ENCODE data around the gene PACRG.

Gene PACRG

GRCh38 chr6:163301726-163302635 lies 574.2 kb downstream of the PACRG start:
- WGBS, 2 experiments, result 73 to 90% methylated on average over 8 of the region's 8 CpGs
- Histone ChIP-seq H3K27ac (ENCODE audit: insufficient read depth, low read depth, low read length, poor library complexity, severe bottlenecking) (no peak overlapping the region), H3K4me1 (ENCODE audit: control insufficient read depth, insufficient read depth, low read length) (peaks cover 9% of the 10 kb centered on the region)

GRCh38 chr6:163302747-163303146 lies 575.0 kb downstream of the PACRG start:
- H3K27me3 ChIP-seq (ENCODE audit: control insufficient read depth, insufficient read depth, low read length, poor library complexity, severe bottlenecking), result no peaks in the 10 kb centered on the region
- peaks cover 9% of the 10 kb centered on the region for H3K4me1 ChIP-seq (ENCODE audit: control insufficient read depth, insufficient read depth, low read length)
- no peaks in the 10 kb centered on the region for H3K36me3 ChIP-seq (ENCODE audit: control insufficient read depth, insufficient read depth, low read length)
- no peak overlapping the region for H3K27ac ChIP-seq (ENCODE audit: insufficient read depth, low read depth, low read length, poor library complexity, severe bottlenecking)
- WGBS, 2 experiments, result 95 to 97% methylated on average over 9 of the region's 9 CpGs
- no peak overlapping the region for H3K4me3 ChIP-seq (ENCODE audit: insufficient read depth, low read depth, low read length)
- H3K9me3 ChIP-seq (ENCODE audit: control insufficient read depth, low read length), result no peaks in the 10 kb centered on the region

More at GRCh38 chr6:163301726-163302635, 574.2 kb downstream of the PACRG start:
- Histone ChIP-seq H3K9me3 (ENCODE audit: control insufficient read depth, low read length) (no peaks in the 10 kb centered on the region), H3K4me3 (ENCODE audit: insufficient read depth, low read depth, low read length) (no peak overlapping the region), H3K27me3 (ENCODE audit: control insufficient read depth, insufficient read depth, low read length, poor library complexity, severe bottlenecking) (no peaks in the 10 kb centered on the region), H3K36me3 (ENCODE audit: control insufficient read depth, insufficient read depth, low read length) (no peaks in the 10 kb centered on the region)

DNA sequence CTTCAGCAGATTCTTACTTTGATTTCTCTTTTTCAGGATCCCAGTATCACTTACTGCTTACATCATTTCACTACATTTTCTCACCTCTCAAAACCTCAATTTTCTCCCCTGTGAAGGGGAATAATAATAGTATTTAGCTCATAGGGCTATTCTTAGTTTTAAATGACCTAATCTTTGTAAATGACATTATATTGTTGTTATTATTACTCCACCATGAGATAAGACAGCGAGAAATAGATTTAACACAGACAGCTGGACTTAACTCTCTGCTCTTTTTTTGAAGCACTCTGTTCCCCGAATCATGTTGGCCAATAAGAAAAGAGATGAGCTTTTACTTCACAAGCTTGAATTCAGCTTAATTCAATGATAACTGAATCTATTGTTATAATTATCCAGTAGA lies 578.2 kb downstream of the PACRG start:
- Histone ChIP-seq H3K4me3 (ENCODE audit: insufficient read depth, low read depth, low read length) (no peak overlapping the region), H3K36me3 (ENCODE audit: control insufficient read depth, insufficient read depth, low read length) (no peaks in the 10 kb centered on the region), H3K4me1 (ENCODE audit: control insufficient read depth, insufficient read depth, low read length) (peaks cover 9% of the 10 kb centered on the region), H3K27ac (ENCODE audit: insufficient read depth, low read depth, low read length, poor library complexity, severe bottlenecking) (no peak overlapping the region), H3K27me3 (ENCODE audit: control insufficient read depth, insufficient read depth, low read length, poor library complexity, severe bottlenecking) (no peaks in the 10 kb centered on the region), H3K9me3 (ENCODE audit: control insufficient read depth, low read length) (no peaks in the 10 kb centered on the region)
- WGBS, 2 experiments, result 100% methylated on average over 2 of the region's 2 CpGs

- H3K9me3 ChIP-seq (ENCODE audit: control insufficient read depth, low read length), result no peaks in the 10 kb centered on the region
- H3K27ac ChIP-seq (ENCODE audit: insufficient read depth, low read depth, low read length, poor library complexity, severe bottlenecking), result no peak overlapping the region
- no peaks in the 10 kb centered on the region for H3K27me3 ChIP-seq (ENCODE audit: control insufficient read depth, insufficient read depth, low read length, poor library complexity, severe bottlenecking)
- 96% methylated on average over 22 of the region's 22 CpGs for WGBS, 2 experiments
- H3K4me1 ChIP-seq (ENCODE audit: control insufficient read depth, insufficient read depth, low read length), result no peaks in the 10 kb centered on the region
- no peaks in the 10 kb centered on the region for H3K36me3 ChIP-seq (ENCODE audit: control insufficient read depth, insufficient read depth, low read length)
- no peak overlapping the region for H3K4me3 ChIP-seq (ENCODE audit: insufficient read depth, low read depth, low read length)
Observed at GRCh38 chr6:163308629-163309440, 581.1 kb downstream of the PACRG start.

DNA sequence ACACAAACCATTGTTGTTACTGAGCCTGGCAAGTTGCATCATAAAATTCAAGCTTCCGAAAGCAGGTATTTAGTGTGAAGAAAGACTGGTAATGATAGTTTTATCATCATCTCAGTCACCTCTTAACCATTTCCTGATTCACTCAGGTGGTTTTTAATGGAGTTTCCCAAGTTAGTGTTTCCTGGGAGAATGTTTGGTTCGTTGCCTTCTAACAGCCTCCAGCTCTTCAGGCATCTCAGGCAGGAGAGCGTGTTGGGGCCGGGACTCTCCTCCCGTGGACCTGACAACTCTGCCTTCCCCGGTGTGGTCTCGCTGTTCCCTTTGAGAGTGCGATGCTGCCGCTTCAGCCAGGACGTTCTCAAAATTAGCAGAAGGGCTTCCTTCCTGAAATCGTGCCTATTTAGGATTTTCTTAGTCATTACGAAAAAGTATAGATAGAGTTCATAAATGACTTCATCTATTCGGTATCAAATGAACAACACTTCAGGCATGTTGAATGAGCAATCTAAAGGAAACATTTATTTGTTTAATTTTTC lies 581.8 kb downstream of the PACRG start:
- WGBS, 2 experiments, result 95 to 96% methylated on average over 12 to 13 of the region's 13 CpGs
- Histone ChIP-seq H3K9me3 (ENCODE audit: control insufficient read depth, low read length) (no peaks in the 10 kb centered on the region), H3K4me1 (ENCODE audit: control insufficient read depth, insufficient read depth, low read length) (no peaks in the 10 kb centered on the region), H3K4me3 (ENCODE audit: insufficient read depth, low read depth, low read length) (no peak overlapping the region), H3K36me3 (ENCODE audit: control insufficient read depth, insufficient read depth, low read length) (no peaks in the 10 kb centered on the region), H3K27me3 (ENCODE audit: control insufficient read depth, insufficient read depth, low read length, poor library complexity, severe bottlenecking) (no peaks in the 10 kb centered on the region), H3K27ac (ENCODE audit: insufficient read depth, low read depth, low read length, poor library complexity, severe bottlenecking) (no peak overlapping the region)

GRCh38 chr6:163310096-163310972 lies 582.6 kb downstream of the PACRG start:
- Histone ChIP-seq H3K4me3 (ENCODE audit: insufficient read depth, low read depth, low read length) (no peak overlapping the region), H3K4me1 (ENCODE audit: control insufficient read depth, insufficient read depth, low read length) (no peaks in the 10 kb centered on the region), H3K27ac (ENCODE audit: insufficient read depth, low read depth, low read length, poor library complexity, severe bottlenecking) (no peak overlapping the region), H3K9me3 (ENCODE audit: control insufficient read depth, low read length) (no peaks in the 10 kb centered on the region), H3K27me3 (ENCODE audit: control insufficient read depth, insufficient read depth, low read length, poor library complexity, severe bottlenecking) (no peaks in the 10 kb centered on the region), H3K36me3 (ENCODE audit: control insufficient read depth, insufficient read depth, low read length) (no peaks in the 10 kb centered on the region)
- 94% methylated on average over 44 of the region's 44 CpGs for WGBS, 2 experiments

DNA sequence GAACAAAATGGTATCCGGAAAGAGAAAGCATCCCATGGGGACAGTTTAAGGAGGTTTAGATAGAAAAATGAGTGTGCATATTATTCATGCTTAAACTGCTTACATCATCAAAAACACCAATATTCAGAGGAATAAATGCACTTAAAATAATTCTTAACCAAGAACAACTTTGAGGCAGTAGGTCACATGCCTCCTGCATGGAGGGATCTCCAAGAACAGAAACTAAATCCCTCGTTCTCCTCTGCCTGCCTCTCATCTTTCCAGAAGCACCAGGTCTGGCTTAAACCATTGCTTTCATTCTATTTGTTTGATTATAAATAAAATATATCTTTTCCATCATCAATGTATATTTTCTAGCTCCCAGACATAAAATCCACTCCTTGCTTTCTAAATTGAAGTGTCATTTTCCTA lies 583.2 kb downstream of the PACRG start:
- no peak overlapping the region for H3K27ac ChIP-seq (ENCODE audit: insufficient read depth, low read depth, low read length, poor library complexity, severe bottlenecking)
- no peak overlapping the region for H3K4me3 ChIP-seq (ENCODE audit: insufficient read depth, low read depth, low read length)
- 84 to 96% methylated on average over 2 of the region's 2 CpGs for WGBS, 2 experiments
- H3K4me1 ChIP-seq (ENCODE audit: control insufficient read depth, insufficient read depth, low read length), result no peaks in the 10 kb centered on the region
- H3K27me3 ChIP-seq (ENCODE audit: control insufficient read depth, insufficient read depth, low read length, poor library complexity, severe bottlenecking), result no peaks in the 10 kb centered on the region
- H3K36me3 ChIP-seq (ENCODE audit: control insufficient read depth, insufficient read depth, low read length), result no peaks in the 10 kb centered on the region
- H3K9me3 ChIP-seq (ENCODE audit: control insufficient read depth, low read length), result no peaks in the 10 kb centered on the region

DNA sequence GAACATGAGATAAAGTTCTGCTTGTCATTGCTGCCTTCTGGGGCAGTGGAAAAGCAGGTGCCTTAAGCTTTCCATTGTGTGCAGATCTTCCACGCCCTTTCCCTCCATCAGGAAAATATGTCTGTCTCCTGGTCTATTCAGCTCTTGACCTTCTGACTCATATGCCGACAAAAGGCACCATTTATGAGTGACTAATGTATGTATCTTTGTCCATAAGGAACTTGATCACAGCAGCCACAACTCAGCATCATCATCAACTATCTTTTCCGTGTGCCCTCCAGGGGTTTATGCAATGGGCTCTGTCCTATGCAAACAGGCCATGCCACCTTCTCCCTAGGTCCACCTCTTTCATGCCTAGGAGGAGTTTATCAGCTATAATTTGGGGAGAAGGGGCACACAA lies 584.1 kb downstream of the PACRG start:
- Histone ChIP-seq H3K4me3 (ENCODE audit: insufficient read depth, low read depth, low read length) (no peak overlapping the region), H3K36me3 (ENCODE audit: control insufficient read depth, insufficient read depth, low read length) (no peaks in the 10 kb centered on the region), H3K9me3 (ENCODE audit: control insufficient read depth, low read length) (no peaks in the 10 kb centered on the region), H3K27ac (ENCODE audit: insufficient read depth, low read depth, low read length, poor library complexity, severe bottlenecking) (no peak overlapping the region), H3K27me3 (ENCODE audit: control insufficient read depth, insufficient read depth, low read length, poor library complexity, severe bottlenecking) (no peaks in the 10 kb centered on the region), H3K4me1 (ENCODE audit: control insufficient read depth, insufficient read depth, low read length) (no peaks in the 10 kb centered on the region)
- 88 to 98% methylated on average over 3 of the region's 3 CpGs for WGBS, 2 experiments

- Histone ChIP-seq H3K9me3 (ENCODE audit: control insufficient read depth, low read length) (no peaks in the 10 kb centered on the region), H3K27ac (ENCODE audit: insufficient read depth, low read depth, low read length, poor library complexity, severe bottlenecking) (no peak overlapping the region), H3K27me3 (ENCODE audit: control insufficient read depth, insufficient read depth, low read length, poor library complexity, severe bottlenecking) (no peaks in the 10 kb centered on the region), H3K4me1 (ENCODE audit: control insufficient read depth, insufficient read depth, low read length) (no peaks in the 10 kb centered on the region), H3K36me3 (ENCODE audit: control insufficient read depth, insufficient read depth, low read length) (no peaks in the 10 kb centered on the region), H3K4me3 (ENCODE audit: insufficient read depth, low read depth, low read length) (no peak overlapping the region)
- 91 to 97% methylated on average over 4 of the region's 4 CpGs for WGBS, 2 experiments
Observed at GRCh38 chr6:163313566-163313965, 585.8 kb downstream of the PACRG start.
